Stimulated activated CD4-positive, alpha-beta T cell treated with anti-CD3 and anti-CD28 coated beads, TNF-alpha, amount 100 ng/mL, for 4 hours (primary cell): ENCODE results near the gene SH2D5.
A peak's percentile ranks its signal among the peaks of the same experiment; 100 is the strongest.

ENCODE experiments used
- DNase-seq, 3 experiments: peaks; one replicate each; pipeline ENCODE4 v3.0.0-alpha.2; 2020; ENCODE audit warnings: low read depth in 3 of 3

Gene SH2D5

DNA sequence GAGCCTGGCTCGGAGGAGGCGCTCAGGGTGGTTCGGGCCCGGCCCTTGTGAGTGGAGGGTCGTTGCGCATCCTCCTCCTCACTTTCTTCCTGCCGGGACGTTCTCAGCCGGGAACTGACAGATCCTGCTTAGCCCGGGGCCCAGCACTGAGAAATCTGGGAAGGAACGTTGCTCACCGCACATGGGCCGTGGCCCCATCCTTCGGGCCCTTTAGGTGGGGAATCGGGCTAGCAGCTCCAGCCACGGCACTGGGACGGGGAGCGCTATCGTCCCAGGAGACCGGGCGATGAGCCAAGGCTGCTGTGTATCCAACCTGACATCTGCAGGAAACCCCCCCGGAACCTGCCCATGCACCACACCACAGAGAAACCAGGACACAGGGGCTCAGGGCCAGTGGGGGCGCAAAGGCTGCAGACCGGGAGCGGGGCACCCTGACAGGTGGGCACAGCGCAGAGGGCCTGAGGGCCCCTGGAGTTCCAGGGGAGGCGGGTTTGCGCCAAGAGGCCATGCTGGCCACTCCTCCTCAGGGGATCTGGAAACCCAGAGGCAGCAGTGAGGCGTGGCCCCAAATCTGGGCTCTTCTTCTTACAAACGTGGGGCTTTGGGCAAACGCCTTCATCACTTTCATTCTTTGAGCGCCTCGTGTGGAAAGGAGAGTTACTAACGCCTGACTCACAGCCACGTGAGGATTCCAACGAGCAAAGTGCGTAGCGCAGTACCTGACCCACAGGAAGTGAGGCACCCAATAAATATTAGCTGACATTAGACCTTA is at the start of gene SH2D5:
SH2D5 (minus strand) TSS at position 116 of the 772 bp plus-strand sequence. CDS start 4,659 bp downstream, outside the sequence.
- DNase-seq, result peak; percentile 45 to 68 (median 56)

DNA sequence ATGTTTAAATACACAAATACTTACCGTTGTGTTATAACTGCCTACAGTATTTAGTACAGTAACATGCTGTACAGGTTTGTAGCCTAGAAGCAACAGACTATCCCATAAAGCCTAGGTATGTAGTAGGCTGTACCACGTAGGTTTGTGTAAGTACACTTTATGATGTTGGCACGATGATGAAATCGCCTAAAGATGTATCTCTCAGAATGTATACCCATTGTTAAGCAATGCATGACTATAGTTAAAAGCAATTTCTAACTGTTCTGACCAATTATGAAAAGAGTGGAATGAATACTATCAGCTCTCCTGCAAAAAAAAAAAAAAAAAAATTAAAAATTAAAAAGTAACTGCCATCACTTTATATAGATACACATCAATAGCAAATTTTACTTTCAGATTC is 43.2 kb upstream of the SH2D5 start:
- no peak for DNase-seq

DNA sequence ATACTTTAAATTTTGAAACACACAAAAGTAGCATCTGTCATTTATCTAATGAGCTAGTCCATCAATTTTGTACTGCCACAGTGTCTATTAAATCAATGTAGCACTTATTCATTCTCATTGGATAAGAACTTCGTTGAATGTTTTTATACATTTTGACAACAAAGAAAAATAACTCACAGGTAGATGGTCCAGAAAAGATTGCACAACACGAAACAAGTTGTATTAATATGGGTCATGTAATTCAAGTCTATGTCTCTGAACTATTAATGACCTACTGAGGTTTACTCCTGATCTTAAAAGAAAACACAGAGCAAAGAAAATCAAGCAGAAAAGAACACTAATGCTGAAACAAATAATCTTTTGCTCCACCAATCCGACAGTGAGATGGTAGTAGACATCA is 39.3 kb upstream of the SH2D5 start:
- DNase-seq, result no peak

DNA sequence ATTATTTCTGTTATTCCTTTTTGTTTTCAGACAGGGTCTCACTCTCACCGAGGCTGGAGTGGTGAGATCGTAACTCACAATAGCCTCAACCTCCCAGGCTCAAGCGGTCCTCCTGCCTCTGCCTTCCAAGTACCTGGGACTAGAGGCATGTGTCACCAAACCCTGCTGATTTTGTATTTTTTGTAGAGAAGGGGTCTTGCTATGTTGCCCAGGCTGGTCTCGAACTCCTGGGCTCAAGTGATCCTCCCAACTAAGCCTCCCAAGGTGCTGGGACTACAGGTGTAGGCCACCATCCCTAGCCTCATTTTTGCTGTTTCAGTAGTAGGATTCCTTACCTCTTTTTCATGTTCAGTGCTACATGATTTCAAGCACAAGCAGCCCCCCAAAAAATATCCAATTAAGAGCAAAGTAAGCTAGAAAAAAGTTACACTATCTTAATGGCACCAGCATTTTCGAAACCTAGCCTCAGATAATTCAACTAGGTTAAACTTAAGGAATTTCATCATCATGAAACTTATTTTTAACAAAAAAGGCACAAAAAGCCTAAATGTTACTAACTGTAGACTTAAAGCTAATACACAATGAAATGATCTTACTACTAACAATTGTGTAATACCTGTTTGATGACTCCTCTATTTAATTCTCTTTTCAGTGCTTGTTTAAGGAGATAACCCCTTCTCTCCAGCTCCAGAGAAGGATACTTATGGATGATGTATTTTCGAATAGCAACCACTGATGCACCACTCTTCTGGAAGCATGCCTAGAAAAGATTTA is 38.0 kb upstream of the SH2D5 start:
- no peak for DNase-seq

DNA sequence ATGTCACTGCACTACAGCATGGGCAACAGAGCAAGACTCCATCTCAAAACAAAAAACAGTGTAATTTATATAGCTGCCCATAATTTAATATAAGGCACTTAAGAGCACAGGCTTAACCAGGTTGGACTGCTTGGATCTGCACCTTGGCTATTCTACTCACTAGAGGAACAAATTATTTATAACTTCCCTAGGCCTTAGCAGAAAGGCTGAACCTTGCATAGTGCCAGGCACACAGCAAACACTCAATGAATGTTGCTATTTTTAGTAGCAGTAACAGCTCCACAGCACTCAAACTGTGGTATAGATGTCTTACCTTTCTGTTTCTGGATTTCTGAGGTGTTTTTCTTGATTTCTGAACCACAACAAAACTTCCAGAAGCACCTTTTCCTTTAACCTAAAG is 34.8 kb upstream of the SH2D5 start:
- DNase-seq, result no peak

DNA sequence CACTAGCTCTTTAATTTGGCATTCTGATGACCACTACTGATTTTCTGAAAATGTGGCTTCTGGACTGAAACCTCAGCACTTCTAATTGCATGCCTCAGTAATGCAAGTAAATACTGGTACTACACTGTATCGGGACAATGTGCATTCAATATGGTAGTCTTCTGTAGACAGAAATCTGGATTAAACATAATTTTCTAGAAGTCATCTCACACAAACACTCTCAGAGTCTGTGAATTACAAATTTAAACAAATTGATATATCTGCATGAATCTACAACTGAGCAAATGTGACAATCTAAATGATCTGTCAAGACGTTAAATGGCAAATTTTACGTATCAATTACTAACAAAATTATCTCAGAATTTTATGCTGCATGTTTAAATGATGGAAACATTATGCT is 30.9 kb upstream of the SH2D5 start:
- DNase-seq, result no peak

DNA sequence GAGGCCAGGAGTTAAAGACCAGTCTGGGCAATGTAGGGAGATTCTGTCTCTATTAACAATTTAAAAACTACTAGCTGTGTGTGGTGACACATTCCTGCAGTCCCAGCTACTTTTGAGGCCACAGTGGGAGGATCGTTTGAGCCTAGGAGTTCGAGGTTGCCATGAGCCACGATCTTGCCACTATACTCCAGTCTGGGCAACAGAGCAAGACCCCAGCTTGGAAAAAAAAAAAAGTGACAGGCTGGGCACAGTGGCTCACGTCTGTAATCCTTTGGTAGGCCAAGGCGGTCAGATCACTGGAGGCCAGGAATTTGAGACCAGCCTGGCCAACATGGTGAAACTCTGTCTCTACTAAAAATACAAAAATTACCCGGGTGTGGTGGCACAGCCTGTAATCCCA is 27.8 kb upstream of the SH2D5 start:
- DNase-seq, result no peak

DNA sequence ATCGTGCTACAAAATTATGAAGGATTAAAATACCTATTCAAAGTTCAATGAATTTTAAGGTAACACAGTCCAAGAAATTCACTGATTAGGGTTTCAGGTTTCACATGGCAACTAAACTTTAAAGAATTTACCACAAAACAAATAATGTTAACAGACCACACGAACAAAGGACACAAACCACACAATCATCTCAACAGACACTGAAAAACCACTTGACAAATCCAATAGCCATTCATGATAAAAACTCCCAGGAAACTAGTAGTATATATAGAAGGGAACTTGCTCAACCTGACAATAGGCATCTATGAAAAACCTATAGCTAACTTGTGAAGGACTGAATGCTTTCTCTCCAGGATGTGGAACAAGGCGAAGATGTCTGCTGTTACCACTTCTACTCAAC is 21.1 kb upstream of the SH2D5 start:
- no peak for DNase-seq

DNA sequence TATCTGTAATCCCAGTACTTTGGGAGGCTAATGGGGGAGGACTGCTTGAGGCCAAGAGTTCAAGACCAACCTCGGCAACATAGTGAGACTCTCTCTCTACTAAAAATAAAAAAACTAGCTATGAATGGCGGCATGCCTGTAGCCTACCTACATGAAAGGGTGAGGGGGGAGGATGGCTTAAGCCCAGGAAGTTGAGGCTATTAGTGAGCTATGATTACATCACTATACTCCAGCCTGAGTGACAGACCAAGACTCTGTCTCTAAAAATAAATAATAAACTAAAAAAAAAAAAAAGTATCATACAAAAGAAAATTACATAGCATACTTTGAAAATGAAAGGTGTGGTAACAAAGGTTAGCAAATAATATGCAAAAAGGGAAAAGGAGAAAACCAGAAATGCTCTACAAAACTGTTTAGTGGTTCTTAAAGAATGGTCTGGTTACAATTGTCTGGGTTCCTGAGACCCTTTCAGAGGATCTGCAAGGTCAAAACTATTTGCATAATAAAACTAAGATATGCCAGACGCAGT is 19.0 kb upstream of the SH2D5 start:
- DNase-seq, result no peak

DNA sequence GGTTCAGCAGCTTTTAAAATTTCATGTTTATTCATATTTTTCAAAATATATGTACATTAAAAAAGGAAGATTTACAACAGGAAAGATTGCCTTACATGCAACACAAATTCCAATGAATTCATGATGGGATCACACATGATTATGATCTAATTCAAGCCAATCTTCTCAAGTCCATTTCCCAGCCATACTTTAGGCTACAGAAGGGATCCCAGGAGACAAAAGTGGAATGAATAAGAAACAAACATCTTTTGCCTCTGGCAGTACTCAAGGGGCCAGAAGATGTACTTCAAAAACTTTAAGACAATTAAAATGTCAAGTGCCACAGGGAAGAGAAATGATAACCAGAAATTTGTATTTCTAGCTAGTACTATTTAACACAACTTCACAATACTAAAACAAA is 10.2 kb upstream of the SH2D5 start:
- no peak for DNase-seq

DNA sequence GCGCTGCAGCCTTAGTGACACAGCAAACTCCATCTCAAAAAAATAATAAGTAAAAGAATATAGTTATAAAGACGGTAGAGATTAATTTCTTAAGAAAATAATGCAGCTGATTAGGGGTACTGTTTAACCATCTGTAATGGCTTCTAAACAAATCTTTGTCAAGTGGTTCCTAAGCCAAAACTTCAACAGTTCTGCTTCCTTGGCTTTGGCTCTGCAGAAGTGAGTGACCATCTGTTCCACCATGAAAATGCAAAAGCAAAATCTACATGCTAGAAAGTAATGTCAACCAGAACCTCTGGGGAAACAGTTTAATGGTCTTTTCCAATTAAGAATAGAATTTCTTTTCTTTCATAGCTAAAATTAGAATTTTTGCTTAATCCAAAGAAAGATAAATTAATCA is 8.3 kb upstream of the SH2D5 start:
- DNase-seq, result no peak

DNA sequence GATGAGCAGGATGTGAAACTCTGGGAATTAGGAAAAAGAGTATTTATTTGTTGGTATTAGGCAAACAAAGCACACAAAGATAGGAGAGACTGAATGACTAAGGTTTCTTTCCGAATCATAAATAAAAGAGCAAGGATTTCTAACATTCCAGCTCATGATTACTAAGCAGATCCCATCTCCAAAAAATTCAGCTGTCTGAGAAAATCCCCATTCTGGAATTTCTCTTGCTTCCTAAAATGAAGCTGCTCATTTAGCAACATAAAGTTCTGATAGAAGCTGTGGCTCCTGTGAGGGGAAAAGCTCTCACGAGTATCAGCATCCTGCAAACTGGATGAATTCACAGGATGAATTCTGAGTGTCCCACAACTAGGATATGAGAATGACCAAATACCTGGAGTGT is 6.7 kb upstream of the SH2D5 start:
- no peak for DNase-seq

DNA sequence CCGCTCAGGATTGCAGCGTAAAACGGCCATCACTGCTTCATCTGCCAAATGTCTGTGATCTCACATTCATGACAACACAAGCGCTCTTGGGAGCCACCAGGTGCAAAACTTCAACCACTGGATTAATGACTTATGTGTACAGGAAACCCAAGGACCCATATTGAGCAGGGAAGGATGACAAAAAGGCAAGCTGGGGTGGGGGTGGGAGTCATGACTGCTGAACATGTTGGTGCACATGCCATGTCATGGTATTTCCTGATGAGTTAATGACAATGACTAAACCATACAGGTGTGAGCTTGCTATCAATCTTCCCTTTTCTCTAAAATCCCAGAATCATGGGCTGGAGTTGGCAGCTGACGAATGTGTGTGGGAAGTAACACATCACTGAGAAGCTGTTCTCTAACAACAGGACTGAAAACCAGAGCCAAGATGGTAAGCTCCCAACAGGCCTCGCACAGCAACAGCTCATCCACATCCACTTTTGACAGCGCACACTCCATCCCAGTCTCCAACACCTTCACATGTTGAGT is 3.1 kb upstream of the SH2D5 start:
- DNase-seq, result no peak

DNA sequence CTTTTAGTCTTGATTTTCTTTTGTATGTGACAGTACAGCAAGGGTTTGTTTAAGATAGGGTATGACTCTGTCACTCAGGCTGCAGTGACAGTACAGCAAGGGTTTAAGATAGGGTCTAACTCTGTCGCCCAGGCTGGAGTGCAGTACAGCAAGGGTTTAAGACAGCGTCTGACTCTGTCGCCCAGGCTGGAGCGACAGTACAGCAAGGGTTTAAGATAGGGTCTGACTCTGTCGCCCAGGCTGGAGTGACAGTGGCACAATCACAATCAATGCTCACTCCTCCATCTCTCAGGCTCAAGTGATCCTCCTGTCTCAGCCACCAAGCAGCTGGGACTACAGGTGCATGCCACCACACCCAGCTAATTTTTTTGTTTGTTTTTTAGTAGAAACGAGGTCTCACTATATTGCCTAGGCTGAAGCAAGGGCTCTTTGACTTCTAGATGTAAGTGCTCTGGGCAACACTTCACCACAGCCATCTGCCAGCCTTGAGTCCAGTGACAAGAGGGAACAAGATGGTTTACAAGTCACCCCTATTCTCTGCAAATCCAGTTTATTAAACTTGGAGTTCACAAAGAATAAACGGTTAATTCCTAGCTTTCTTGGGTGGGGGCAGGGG is 965 bp upstream of the SH2D5 start:
- no peak for DNase-seq

DNA sequence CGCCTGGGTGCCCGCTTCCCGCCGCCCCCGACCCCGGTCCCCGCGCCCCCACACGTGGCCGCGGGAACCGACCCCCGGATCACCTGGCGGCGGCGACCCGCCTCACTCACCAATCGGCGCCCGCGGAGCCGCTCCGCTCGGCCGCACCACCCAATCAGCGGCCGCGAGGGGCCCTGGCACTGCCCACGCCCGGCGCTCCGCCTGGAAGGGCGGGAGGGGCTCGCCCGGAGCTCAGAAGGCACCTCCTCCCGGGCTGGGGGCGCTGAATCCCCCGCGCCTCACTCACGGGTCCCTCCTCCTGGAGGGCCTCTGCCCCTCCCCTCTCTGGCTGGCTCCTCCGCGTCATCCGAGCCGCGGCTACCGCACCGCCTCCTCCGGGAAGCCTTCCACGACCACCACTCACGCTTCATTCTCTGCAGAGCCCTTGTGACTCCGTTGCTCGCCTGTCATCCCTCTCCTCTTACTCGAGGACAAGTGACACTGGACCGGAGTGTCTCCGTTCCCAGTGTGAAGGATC is 374 bp downstream of the SH2D5 start:
- DNase-seq, result peak; percentile 38 to 66 (median 48)

DNA sequence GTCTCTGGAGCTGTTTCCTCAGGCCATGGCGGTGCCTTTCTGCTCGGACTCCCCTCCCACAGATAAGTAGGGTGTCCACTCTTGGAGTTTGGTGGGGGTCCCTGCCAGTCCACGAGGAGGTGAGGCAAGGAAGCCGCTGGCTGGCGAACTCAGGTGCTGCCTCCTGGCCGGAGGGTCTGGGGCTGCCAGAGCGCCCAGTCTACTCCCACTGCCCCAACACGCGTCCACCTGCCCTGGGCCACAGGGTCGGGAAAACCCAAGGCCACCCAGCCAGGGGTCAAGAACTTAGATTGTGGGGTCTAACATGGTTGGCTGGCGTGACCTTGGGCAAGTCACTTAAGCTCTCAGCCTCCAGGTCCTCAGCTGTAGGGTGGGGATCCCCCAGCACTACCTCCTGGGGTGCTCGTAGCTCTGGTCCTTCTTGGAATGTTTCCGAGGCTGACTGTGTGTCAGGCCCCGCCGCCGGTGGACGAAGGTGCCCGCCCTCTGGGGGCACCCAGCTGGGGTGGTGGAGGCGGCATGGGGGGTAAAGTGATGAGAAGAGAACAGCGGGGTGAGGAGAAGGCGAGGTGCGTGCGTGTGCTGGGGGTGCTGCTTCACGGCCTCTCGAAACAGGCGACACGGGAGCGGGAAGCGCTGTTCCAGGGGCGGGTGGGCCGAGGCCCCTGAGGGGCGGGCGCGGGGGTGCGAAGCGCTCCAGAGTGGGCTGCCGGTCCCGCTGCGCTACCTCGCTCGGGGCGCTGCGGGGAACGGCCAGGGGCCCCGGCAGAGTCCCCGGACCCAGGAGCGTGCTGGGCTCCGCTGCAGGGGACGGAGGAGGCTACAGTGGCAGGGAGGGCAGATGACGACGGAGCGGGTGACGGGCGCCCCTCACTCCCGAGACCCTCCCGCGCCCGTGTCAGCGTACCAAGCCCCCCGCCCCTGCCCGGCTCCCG is 1.2 kb downstream of the SH2D5 start:
- no peak for DNase-seq

DNA sequence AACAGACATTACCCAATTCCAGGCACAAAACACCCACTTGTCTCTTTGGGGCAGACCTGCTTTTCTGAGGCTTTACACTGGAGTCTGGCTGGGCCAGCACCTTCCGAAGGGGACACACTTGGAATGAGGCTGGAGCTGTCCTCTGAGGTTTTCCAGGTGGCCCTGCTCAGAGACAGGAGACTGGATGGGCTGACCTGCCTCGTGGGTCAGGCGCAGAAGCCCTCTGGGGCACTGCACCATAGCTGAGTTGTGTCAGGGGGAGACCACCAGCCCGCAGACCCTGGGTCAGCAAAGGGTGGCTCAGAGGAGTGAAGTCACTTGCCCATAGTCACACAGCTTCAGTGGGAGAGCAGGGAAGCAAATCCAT is 1.8 kb downstream of the SH2D5 start:
- no peak for DNase-seq

DNA sequence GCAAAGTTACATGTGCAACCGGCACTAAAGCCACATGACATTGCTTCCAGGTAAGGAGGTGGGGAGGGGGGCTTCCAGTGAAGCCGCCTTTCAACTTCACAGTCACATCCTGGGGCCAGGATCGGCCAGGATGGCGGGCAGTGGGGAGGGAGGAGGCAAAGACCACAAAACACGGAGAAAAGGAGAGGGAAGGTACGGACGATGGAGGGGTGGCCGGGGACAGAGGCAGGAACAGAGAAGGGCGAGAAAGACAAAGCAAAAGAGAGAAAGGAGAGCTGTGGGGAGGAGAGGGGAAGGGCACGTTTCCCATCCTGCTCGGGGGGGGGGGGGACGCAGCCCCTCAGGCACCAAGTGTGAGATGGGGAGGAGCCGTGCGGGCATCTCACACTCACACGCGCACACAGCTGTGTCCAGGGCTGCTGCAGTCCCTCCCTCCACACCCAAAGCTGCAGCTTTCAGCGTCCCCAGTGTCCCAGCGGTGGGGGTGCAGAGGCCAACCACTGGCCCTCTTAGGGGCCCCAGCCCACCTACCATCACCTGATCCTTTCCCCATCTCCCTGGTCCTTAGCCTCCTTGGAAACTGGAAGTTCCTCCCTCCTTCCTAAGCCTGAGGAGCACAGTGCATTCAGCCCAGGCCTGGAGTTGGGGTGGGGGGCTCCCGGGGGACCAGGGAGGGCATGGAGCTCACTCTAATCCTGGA is 2.4 kb downstream of the SH2D5 start:
- no peak for DNase-seq

DNA sequence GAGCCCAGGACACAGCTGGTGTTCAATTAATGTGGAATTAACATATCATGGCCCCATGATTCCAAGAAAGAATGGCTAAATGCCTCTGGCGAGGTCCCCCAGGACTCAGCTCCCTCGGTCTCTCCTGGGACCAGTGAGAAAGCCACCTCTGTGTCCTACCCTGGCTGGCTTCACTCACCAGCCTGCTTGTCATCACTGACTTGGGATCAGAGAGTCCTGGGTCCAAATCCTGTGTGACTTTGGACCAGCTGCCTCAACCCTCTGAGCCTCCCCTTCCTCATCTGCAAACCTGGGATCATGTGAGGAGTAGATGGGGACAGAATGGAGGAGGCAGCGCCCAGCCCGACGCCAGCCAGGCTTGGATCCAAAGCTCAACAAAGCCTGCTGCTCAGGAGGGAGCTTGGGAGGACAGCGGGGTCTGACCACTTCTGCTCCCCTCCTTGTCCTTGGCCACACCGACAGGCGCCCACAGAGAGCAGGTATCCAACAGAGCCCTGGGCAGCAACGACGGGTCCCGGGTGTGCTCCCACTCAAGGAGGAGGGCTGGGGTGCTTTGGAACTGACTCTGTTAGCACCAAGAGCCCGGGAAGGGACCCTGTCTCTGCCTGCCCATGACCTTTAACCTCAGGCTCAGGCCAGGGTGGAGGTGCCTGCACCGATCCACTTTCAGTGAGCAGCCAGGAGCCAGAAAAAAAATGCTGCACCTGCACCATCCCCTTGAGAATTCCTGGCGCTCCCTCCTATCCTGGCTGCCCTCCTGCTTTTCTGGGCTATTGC is 3.2 kb downstream of the SH2D5 start:
- no peak for DNase-seq
